Superior temporal gyrus (tissue), 1 donor: Measurements from ENCODE around the gene AFF3.

Experiments
- DNase-seq: peaks from one replicate; pipeline ENCODE4 v3.0.0-alpha.2; 2016; ENCODE audit errors: extremely low spot score

AFF3 gene

GRCh38 chr2:99824758-99825157 is 317.6 kb downstream of the AFF3 start:
- DNase-seq, result no peak

DNA sequence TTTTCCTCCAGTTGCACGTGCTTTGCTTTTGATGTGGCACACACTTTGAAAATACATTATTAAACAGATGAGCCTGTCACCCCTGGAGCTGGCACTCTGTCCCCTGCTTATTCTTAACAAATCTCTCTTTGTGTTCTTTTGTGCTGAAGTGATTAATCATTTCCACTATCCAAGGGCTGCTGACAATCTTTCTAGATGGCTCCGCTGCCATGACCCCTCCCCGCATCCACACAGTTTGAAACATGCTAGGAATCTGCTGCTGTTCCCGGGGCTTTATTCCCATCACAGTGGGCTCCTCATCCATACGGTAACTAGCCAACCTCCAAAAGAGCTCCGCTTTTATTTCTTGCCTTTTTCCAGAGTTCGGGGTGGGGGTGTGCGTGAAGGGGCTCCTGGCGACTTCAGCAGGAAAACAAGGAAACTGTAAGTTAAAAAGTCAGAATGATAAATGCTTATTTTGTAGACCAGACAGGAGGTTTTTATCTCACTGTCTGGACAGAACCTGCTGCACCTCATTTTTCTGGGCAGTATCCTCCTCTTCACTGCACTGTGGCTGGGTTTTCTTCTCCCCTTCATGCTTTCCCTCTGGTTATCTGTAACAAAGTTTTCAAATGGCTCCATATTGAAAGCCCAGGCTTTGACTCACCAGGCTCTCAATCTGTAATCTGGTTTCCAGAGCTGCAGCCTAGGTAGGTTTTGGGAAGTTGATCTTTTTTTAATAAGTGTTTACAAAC is 319.7 kb downstream of the AFF3 start:
- no peak for DNase-seq

- no peak for DNase-seq
Observed at GRCh38 chr2:99821984-99822383, 320.4 kb downstream of the AFF3 start.

GRCh38 chr2:99821572-99821971 is 320.8 kb downstream of the AFF3 start:
- DNase-seq, result no peak

GRCh38 chr2:99821039-99821438 is 321.4 kb downstream of the AFF3 start:
- no peak for DNase-seq

GRCh38 chr2:99819766-99820165 is 322.6 kb downstream of the AFF3 start:
- DNase-seq, result no peak

DNA sequence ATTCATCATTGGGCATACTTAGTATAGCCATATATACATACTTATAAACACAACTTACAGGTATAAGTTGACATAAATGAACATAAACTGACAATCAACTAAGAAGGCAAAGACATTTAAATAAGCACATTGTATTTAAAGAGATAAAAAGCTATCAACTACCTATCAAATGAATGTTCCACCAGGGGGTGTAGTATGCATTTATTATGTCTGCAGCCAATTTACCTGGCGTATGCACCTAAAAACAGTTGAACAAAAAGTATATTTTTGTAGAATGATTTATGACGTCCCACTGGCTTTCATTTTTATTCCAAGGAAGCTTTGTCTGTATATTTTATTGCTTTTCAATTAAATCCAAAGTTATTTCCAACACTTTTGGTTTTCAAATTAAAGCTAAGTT is 323.5 kb downstream of the AFF3 start:
- no peak for DNase-seq

GRCh38 chr2:99816908-99817307 is 325.5 kb downstream of the AFF3 start:
- no peak for DNase-seq

DNA sequence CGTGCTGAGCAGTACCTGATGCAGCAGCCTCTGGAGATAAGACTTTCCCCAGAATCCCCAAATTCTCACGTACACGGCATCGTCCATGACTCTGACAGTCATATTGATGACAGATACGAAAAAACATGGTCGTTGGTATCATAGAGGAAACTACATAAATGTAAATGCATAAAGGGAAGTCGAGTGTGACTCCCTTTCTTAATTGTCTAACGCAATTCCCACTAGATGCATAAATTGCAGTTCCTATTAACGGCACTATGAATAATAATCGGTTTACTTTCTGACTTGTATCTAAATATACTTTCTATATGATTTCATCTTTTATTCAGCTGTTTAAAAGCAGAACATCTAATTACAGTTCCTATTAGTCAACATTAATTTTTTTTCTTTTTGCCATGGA is 330.0 kb downstream of the AFF3 start:
- DNase-seq, result no peak

DNA sequence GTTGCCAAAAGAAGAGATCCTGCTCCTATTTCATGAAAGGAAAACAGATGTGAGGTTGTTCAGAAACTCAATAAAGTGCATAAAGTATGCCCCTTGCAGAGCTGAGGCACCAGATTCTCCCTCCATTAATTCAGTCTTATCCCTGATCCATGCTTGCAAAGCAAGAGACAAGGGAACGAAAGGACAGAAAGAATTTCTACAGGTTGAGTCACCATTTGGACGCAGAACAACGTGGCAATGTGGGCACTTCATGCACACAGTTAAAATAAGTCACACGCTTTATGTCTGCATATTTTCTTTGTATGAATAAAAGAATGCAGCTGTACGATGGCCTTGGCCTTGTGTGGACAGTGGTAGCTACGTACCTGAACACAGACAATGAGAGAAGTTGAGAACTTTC is 330.8 kb downstream of the AFF3 start:
- DNase-seq, result no peak

GRCh38 chr2:99810225-99810624 is 332.2 kb downstream of the AFF3 start:
- no peak for DNase-seq

- DNase-seq, result no peak
Observed at GRCh38 chr2:99809259-99809900, 333.0 kb downstream of the AFF3 start.

GRCh38 chr2:99808361-99809200 is 333.8 kb downstream of the AFF3 start:
- DNase-seq, result no peak

- DNase-seq, result no peak
Observed at GRCh38 chr2:99806758-99807157, 335.6 kb downstream of the AFF3 start.

GRCh38 chr2:99805930-99806476 is 336.4 kb downstream of the AFF3 start:
- no peak for DNase-seq

DNA sequence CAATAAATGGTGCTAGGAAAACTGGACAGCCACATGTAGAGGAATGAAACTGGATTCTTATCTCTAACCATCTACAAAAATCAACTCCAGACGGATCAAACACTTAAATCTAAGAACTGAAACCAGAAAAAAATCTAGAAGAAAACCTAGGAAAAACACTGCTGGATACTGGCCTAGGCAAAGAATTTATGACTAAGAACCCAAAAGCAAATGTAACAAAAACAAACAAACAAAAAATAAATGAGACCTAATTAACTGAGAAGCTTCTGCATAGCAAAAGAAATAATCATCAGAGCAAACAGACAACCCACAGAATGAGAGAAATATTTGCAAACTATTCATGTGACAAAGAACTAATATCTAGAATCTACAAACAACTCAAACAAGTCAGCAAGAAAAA is 338.5 kb downstream of the AFF3 start:
- no peak for DNase-seq

- no peak for DNase-seq
Observed at GRCh38 chr2:99802734-99803133, 339.7 kb downstream of the AFF3 start.

DNA sequence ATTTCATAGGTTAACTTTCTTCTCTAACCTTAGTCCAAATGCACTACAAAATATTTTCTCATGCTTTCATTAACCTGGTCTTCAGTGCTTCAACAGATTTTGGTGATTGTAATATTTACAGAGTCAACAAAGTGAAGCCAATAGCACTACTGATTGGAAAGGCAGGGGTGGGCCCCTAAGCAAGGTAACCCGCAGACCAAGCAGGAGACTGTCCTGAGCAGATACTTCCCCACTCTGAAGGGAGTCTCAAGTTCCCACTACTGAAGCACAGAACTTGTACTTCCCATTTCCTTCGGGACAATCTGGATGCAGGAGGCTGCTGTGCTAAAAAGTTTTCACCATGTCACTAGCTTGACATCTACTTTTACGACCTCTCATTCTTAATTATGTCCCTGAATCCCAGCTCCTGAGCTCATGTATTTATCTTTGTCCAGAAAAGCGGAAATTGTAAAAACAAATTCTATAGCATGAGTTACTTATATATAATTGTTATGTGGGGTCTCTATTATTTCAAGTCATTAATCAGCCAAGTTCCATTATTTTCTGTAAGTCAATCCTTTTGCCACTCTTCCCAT is 341.0 kb downstream of the AFF3 start:
- DNase-seq, result no peak

DNA sequence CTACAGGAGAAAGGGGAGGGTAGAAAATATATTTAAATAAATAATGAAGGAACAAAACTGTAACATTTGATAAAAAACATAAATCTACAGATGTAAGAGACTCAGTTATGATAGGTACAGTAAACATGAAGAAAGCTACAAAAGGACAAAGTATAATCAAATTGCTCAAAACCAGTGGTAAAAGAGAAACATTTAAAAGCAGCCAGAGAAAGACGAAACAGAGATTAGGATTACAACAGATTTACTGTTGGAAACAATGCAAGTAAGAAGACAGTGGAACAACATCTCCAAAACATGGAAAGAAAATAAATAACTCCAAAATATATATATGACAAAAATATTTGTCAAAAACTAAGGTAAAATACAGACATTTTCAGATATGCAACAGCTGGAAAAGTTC is 344.9 kb downstream of the AFF3 start:
- no peak for DNase-seq

DNA sequence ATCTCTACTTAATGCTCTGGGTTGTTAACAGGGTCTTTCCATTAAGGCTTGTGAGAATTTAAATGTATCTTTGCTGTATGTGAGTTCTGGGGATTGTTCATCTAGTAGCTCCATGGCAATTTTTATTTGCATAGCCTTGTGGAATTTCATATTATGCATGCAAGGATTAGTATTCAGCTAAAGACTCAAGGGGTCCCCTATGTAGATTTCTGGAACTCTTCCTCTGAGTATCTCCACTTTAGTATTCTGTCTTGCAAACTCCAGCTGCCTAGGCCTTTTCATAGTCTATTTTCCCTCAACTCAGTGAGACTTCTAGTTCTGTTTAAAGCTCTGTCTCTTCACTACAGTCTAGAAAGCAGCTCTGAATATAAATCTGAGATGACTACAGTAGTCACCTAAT is 348.0 kb downstream of the AFF3 start:
- no peak for DNase-seq

- DNase-seq, result no peak
Observed at GRCh38 chr2:99793022-99793421, 349.4 kb downstream of the AFF3 start.

DNA sequence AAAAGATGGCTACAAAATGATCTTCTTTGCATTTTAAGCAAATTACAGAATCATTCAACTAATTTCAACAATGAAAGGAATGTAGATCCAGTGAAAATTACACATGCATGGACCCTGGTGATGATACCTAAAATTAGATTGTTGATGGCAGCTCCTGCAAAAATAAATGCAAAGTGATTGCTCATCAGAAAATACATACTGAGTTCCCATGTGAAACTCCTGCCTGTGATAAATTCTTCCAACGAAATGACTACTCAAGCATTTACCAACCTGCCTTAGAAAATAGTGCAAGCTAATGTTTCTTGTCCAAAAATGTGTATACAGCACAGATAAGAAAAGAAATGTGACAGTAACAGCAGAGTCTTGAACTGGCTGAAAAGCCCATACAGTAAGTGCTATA is 352.5 kb downstream of the AFF3 start:
- DNase-seq, result no peak
